Femur (tissue), 1 donor: Measurements from ENCODE around the gene ABCC3.
A peak's percentile ranks its signal among the peaks of the same experiment; 100 is the strongest.

Experiments used
- DNase-seq: peaks from one replicate; pipeline ENCODE4 v3.0.0-alpha.2; 2017

Gene ABCC3

DNA sequence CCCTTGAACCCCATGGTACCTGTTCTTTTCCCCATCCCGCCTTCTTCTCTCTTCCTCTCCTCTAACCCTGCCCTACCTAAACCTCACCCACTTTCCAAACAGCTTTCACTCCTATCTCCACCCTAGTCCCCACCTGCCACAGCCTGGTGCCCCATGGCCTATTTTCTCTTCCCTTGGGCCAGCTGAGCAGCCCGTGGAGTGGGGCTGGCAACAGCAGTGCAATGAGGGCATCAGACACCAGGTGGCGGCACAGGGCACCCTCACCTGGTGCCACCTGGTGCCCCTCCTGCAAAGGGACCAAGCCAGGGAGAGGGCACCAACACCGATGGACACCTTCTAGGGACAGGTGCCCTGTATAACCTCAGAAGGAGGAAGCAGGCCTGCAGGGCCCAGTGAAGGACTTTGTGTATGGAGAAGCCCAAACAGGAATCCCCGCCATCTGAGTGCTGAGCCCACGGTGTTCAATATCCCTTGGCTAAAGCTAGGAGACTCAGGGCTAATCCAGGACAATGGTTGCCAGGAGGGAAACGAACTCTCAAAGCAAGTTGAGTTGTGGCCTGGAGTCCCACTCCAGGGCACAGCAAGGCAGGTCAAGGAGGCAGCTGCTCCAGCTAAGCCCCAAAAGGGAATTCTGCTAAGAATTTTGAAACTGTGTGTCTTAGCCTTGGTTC lies 4.0 kb upstream of the ABCC3 start:
- no peak for DNase-seq

GRCh38 chr17:50631195-50631907 lies 3.3 kb upstream of the ABCC3 start:
- no peak for DNase-seq

DNA sequence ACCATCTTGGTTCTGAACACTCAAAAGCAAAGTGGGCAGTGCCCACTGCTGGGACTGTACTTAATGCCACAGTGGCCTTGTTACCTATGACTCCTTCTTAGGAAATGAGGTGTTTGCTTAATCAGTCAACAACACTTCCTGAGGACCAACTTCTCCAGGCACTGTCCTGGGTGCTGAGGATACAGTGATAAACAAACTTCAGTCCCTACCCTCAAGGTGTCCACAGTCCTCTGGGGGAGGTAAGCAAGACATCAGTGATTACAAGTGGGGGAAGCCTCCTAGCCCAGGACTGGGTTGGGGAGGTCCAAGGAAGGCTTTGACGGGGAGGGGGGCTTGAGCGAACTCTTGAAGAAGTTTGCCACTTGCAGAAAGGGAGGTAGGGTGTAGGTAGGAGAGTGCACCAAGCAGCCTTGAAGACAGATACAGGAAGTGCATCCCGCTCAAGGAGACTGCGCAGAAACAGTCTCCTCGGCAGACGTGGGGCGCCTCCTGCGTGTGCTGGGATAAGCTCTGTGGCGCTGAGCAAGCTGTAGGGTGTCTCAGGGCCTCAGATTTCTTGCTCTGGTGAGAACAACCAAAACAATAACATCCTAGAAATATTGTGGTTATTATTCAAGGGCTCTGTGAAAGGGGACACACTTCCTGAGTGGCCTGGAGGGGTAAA lies 2.6 kb upstream of the ABCC3 start:
- DNase-seq = no peak

DNA sequence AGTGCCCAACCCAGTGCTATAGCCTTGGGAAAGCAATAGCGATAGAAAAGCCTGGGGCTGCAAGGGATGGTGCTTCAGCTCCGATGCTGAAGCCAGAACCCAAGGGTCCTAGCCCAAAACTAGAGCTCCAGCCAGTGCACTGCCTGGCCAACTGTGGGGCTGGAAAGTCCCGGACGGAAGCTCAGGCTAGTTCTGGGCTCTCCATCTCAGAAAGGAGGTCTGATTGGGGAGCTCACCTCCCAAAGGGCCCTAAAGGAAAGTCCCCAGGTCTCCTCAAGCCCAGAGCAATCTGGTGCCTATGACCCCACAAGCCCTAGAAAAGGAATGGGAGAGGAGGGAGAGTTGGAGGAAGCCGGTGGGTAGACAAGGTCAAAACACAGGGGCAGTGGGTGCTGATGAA lies 2.0 kb upstream of the ABCC3 start:
- no peak for DNase-seq

- no peak for DNase-seq
Measured at GRCh38 chr17:50633683-50634082, 998 bp upstream of the ABCC3 start.

DNA sequence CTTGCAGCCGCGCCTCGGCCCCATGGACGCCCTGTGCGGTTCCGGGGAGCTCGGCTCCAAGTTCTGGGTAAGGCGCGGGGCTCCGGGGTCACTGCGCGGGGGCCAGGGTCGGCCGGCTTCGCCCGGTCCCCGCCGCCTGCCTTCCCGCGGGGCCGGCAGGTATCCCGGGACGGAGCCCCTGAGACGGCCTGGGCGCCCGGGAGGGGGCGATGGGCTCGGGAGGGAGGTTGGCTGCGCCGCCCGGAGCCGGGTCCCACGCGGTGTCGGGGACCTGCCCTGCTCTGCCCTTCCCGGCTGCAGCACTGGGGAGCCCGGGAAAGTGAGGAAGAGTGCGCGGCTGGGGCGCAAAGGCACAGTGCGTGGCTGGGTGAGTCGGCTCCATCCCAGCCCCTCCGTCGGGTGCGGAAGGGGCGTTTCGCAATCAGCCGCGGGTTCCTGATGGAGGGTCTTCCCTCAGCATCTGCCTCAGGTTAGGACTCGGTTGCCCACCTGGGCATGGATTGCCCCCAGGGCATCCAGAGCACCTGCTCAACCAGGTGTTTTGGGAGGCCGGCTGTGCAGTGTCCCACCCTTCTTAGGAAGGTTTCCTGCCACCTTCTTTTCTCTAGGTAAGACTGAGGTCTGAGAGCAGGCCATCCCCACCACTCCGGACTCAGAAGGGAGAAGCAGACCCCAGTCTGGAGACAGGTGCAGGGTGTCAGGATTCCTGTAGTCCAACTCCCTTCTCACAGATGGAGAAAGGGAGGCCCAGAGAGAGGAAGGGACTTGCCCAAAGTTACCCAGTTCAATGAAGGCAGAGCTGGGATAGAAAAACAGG lies 442 bp downstream of the ABCC3 start:
- no peak for DNase-seq

DNA sequence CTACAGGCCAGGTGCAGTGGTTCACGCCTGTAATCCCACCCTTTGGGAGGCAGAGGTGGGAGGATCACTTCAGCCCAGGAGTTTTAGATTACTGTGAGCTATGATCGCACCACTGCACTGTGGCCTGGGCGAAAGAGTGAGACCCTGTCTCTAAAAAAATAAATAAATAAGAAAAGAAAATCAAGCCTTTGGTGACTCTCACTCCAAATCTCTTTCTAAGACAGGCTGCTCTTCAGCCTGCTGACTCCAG lies 976 bp downstream of the ABCC3 start:
- DNase-seq = no peak

GRCh38 chr17:50635982-50636803 lies 1.5 kb downstream of the ABCC3 start:
- peak; percentile 11 for DNase-seq

- DNase-seq = no peak
Measured at GRCh38 chr17:50636804-50637195, 2.1 kb downstream of the ABCC3 start.

GRCh38 chr17:50637829-50638605 lies 3.3 kb downstream of the ABCC3 start:
- DNase-seq = peak; percentile 15

- peak; percentile 17 for DNase-seq
Measured at GRCh38 chr17:50638606-50638965, 3.9 kb downstream of the ABCC3 start.

DNA sequence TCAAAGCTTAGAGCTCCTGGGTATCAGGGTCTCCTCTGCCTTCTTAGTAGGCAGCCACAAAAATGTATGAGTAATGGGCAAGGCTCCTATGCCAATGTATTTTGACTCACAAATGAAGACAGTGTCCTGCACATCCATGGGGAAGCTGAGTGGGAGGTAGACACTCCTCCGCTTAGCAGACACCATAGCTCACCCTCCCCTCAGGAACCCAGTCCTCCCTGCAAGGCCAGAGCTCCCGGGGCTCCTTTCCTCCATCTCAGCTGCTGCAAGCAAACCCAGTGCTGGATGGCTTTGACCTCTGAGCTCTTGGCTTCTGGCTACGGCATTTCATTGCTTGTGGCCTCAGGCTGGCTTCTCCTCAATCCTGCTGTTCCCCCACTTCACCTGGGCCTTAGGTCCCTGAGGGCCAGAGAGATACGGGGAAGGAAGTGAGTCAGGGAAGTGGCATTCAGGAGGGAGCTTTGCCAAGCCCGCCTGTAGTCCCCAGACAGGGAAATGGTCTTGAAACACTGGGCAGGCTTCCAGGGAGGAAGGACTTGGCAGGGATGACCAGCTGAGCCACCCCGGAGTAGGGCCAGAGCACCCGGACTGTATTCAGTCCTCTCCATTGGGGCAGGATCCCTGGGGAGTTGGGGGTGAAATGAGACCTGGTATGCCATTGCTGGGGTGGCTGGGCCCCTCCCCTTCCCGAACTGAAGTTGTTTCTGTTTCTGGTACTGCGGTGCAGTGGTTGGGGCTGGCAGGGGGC lies 4.5 kb downstream of the ABCC3 start:
- peak; percentile 81 for DNase-seq

GRCh38 chr17:50640686-50641351 lies 6.1 kb downstream of the ABCC3 start:
- peak; percentile 15 for DNase-seq

GRCh38 chr17:50641357-50641756 lies 6.7 kb downstream of the ABCC3 start:
- DNase-seq = no peak

GRCh38 chr17:50642071-50642721 lies 7.5 kb downstream of the ABCC3 start:
- no peak for DNase-seq

DNA sequence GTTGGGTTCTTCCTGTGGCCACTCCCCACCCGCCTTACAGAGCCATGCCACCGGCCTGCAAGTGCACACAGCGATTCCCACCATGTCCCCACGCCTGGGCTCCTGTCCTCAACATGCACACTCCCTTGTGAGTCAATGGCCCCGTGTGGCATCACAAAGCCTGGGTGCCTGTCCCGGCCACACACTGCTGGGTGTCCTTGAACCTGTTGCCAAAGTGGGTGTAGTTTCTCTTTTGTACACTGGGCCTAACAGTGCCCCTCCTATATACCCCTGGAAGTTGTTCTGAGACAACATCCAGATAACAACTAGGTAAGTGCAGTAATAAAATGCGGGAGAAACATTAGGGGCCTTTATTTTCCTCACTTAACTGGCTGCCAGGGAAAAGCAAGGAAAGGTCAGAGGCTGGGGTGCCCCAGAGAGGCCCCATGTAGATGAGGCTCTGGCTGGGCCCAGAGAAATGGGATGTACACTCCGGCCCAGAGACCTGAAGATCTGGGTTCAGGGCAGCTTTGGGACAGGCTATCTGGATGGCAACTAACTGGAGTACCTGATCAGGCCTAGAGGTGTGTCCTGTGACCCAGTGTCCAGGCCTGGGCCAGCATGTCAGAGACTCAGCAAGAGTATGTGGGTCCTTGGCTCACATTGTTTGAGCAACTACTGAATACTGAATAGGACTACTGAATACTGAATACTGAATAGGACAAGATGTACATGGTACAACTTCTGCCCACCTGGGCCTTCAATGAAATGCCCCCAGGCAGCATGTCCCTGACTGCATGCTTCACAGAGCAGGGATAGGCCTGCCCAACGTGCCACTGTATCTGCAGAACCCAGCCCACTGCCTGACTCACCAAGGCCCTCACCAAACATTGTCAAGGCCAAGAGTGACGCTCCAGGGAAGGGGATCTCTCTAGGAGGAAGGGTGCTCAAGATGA lies 8.3 kb downstream of the ABCC3 start:
- DNase-seq = no peak

DNA sequence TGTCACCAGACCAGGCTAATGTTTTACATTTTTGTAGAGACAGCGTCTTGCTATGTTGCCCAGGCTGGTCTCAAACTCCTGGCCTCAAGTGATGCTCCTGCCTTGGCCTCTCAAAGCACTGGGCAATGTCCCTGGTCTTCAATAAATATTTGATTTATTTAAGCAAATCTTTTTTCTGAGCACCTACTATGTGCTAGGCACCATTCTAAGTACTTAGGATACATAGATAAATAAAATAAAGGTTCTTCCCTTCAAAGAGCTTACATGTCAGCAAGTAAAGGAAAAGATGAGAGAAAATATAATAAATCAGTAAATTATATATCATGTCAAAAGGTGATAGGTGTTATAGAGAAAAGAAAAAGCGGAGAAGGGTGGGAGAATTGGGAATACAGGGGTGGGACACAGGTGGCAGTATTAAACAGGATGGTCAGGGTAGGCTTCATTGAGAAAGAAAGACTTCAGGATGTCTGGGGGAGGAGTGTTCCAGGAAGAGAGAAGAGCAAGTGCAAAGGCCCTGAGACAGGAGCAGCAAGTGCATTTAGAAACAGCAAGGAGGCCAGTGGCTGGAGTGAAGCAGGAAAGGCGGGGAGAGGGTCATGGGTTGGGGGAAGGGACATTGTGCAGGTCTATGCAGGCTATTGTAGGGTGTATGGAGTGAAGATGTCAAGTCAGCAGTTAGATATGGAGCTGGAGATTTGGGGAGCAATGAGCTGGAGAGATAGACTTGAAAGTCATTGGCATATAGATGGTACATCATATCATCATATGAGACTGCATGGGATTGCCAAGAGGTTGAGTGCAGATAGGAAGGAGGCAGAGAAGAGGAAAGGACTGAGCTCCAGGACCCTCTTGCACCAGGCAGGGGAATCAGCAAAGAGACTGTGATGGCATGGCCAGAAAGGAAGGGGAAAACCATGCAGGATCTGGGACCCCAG lies 11.3 kb downstream of the ABCC3 start:
- DNase-seq = no peak

- DNase-seq = no peak
Measured at GRCh38 chr17:50647187-50647586, 12.5 kb downstream of the ABCC3 start.
